Head of caudate nucleus (tissue), 42 donors: Measurements from ENCODE around the gene CDRT4.
"Not testable (repeated sequence)": the region's sequence is repeated elsewhere in the genome, so short reads cannot be mapped to it uniquely, and the experiment has no call there.

Source experiments
- DNase-seq, 42 donors: peaks; one replicate each; pipeline versions ENCODE4 v3.0.0 to v3.0.0-alpha.2; 2020 to 2021; ENCODE audit warnings: mixed read lengths in 7 of 42
- intact Hi-C: fragments of 100-400 bp; cut with DNase I; formaldehyde crosslinking; loops from one replicate; pipeline ENCODE4 v1.15.0; 2022

The CDRT4 gene

GRCh38 chr17:15467592-15467991 is at the start of gene CDRT4:
Gene CDRT4, minus strand, starts transcription at chr17:15467621. Its CDS starts 27,383 bp downstream, at chr17:15440238.
- DNase-seq = no peak
- intact Hi-C loops = no loop called here

GRCh38 chr17:15516150-15516549 is 48.7 kb upstream of the CDRT4 start:
- DNase-seq = no peak
- intact Hi-C loops = no loop called here

GRCh38 chr17:15514469-15514868 is 47.0 kb upstream of the CDRT4 start:
- no peak for DNase-seq
- intact Hi-C loops = no loop called here

DNA sequence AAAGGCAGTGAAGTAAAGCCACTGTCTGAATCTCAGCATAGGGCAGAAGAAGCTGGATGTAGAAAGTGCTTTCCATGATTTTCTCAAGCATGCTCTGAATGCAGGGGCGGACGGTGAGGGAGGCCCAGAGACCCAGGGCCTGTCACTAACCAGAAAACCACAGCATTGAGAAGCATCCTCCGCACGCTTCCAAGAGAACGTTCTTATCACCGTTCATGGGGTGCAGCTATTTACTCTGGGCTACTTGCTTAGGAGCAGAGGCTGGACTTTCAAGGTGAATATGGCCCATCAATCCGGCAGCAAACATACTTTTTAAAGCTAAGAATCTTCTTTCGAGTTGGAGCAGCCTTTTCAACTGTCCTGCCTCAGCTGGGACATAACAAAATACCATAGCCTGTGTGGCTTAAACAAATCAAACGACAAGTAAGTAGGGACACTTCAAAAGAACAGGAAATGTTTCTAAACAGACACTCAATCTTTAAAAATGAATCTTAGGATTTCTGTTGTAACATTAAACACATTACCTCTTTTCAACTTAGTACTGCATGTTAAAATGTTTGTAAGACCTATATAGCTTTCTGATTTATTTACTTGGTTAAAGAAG is 46.5 kb upstream of the CDRT4 start:
- no peak for DNase-seq
- intact Hi-C loops = no loop called here

- intact Hi-C loops = no loop called here
- peak in 14 of 42 donors; percentile 14 to 70 (median 50) for DNase-seq
Observed at GRCh38 chr17:15513058-15513791, 45.8 kb upstream of the CDRT4 start.

- no peak for DNase-seq
- intact Hi-C loops = no loop called here
Observed at GRCh38 chr17:15512071-15512709, 44.8 kb upstream of the CDRT4 start.

- intact Hi-C loops = no loop called here
- DNase-seq = no peak
Observed at GRCh38 chr17:15511142-15511541, 43.7 kb upstream of the CDRT4 start.

DNA sequence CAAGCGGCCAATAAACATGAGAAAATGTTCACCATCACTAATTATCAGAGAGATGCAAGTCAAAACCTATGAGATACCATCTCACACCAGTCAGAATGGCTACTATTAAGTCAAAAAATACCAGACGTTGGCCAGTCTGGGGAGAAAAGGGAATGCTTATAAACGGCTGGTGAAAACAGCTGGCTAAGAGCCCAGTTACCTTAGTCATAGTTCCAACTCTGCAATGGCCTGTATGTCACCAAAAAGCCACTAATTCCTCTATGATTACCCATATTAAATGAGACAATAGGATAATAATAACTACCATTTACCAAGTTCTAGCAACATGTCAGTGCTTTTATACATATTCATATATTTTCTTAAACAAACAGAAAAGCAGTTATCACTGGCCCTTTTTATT is 42.9 kb upstream of the CDRT4 start:
- intact Hi-C loops = no loop called here
- DNase-seq = no peak

DNA sequence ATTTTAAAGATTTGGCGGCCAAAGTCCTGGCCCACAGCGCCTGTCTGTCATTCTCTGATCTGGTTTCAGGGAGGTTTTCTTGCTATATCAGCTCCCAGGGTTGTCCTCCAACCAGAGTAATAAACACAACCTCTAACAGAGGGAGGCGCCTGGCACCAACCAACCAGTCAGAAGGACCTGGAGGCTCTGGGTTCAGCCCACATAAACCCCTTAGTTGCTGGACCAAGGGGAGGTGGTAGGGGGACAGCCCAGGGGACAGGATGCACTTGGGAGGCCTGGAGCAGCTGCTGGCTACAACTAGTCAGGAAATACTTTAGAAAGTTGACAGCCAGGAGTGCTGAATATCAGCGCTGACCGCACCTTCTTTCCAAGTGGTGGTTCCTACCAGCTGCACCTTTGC is 41.7 kb upstream of the CDRT4 start:
- intact Hi-C loops = no loop called here
- no peak for DNase-seq

- intact Hi-C loops = no loop called here
- DNase-seq = no peak
Observed at GRCh38 chr17:15508466-15508865, 41.0 kb upstream of the CDRT4 start.

DNA sequence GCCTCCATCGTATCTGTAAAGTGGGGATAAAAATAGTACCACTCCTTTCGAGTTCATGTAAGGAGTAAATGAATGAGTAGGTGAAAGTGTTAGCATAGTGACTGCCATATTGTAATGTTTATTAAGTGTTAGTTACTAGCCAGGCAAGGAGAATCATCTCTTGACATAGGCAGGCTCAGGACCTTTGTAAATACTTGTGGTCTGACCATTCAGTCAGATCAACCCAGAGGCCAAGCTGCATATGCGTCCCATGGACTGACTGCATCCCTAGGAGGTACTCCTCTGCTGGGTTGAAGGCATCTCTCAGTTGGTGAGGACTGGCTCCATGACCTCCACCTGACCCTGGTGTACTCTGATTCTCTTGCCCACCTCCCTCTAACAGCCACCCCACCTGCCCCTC is 40.5 kb upstream of the CDRT4 start:
- intact Hi-C loops = no loop called here
- DNase-seq = peak in 1 of 42 donors; percentile 25

DNA sequence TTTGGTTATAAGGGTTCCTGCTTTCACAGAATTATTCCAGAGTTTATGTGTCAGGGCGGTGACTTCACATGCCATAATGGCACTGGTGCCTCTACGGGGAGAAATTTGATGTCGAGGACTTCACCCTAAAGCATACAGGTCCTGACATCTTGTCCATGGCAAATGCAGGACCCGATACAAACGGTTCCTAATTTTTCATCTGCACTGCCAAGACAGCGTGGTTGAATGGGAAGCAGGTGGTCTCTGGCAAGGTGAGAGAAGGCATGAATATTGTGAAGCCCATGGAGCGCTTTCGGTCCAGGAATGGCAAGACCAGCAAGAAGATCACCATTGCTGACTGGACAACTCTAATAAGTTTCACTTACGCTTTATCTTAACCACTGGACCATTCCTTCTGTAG is 39.6 kb upstream of the CDRT4 start:
- peak in 1 of 42 donors; percentile 8 for DNase-seq
- intact Hi-C loops = no loop called here

DNA sequence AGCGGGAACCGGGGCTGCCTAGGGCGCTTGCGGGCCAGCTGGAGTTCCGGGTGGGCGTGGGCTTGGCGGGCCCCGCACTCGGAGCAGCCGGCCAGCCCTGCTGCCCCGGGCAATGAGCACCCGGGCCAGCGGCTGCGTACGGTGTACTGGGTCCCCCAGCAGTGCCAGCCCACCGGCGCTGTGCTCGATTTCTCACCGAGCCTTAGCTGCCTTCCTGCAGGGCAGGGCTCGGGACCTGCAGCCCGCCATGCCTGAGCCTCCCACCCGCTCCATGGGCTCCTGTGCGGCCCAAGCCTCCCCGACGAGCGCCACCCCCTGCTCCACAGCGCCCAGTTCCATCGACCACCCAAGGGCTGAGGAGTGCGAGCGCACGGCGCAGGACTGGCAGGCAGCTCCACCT is 38.3 kb upstream of the CDRT4 start:
- intact Hi-C loops, DNase-seq: not testable (repeated sequence)

- no peak for DNase-seq
- intact Hi-C loops = loop anchor here (2.0 to 5.0 kb wide), 2 partner anchors 46 to 243 kb away; no protein-coding TSS in a partner anchor
Observed at GRCh38 chr17:15503731-15504130, 36.3 kb upstream of the CDRT4 start.

DNA sequence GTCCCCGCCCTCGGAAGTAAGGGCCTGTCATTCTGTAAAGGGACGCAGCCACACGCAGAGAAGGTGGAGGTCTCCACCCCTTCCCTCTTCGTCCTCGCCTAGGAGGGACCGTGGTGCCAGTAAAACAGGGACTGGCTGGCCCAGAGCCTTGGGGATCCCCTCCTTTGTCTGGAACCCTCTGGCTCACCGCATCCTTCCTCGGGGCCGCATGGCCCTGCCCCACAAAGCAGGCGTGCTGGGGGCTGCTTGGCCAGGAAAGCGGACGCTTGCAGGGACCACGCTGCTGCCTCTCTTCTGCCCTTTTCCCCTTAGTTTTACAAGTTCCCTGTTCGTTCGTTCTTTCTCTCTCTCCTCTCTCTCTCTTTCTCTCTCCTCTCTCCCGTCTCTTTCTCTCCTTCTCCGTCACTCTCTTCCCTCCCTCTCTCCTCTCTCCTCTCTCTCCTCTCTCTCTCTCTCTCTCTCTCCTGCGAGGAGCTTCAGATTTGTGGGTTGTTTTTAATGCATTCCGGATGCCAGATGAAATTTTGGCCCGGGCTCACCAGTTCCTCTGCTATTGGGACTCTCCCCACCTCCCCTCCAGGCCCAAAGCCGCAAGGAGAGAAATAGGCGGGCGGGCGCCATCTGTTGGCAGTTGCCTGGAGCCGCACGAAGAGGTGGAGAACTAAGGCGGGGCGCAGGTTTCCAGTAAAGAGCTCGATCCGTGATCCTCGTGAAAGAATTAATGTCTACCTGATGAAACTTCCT is 35.1 kb upstream of the CDRT4 start:
- peak; percentile 78 to 95 (median 89) for DNase-seq
- intact Hi-C loops = loop anchor here (2.0 to 5.0 kb wide), 2 partner anchors 45 to 242 kb away; no protein-coding TSS in a partner anchor

GRCh38 chr17:15501793-15502192 is 34.4 kb upstream of the CDRT4 start:
- intact Hi-C loops = loop anchor here (2.0 to 5.0 kb wide), 2 partner anchors 44 to 241 kb away; no protein-coding TSS in a partner anchor
- DNase-seq = no peak

DNA sequence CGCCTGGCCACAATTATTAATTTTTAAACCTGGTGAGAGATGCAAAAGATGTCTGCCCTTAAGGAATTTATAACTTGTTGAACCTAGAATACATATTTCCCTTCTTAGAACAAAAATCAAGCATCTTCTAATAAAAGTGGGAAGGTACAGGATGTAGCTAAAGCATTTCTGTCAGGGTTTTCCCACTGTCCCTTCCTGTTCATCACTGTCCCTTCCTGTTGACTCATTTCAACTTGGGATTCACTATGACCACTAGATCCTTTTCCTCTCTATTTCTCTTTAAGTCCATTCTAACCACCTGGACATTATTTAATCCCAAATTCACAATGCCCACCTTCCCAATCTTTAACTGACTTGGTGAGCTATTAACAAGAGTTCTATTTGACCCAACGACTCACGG is 33.9 kb upstream of the CDRT4 start:
- intact Hi-C loops = loop anchor here (5.0 kb wide), 1 partner anchor 44 kb away; no protein-coding TSS in a partner anchor
- DNase-seq = no peak

DNA sequence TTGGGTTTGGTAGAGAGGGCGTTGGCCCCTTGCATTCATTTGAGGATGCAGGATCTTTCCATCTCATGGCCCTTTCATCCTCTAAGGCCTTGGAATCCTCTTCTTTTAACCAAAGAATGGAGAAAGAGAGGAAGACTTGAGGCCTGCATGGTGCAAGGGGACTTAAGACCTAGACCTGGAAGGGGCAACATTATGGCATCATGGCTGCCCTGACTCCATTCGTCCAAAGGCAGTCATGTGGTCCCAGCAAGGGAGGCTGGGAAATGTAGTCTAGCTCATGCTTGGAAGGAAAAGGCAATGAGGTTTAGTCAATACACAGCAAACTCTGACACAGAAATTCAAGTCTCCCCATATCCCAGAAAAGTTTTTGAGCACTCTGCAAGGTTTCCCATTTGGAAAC is 30.7 kb upstream of the CDRT4 start:
- DNase-seq = peak in 27 of 42 donors; percentile 14 to 76 (median 49)
- intact Hi-C loops = no loop called here
